Spinal cord (tissue), 10 donors: ENCODE data around the gene LGR6. TPM values are rescaled to one million over a fixed set of nuclear protein-coding genes. Genes with fewer than 3 reads are reported as not detected.

Source experiments
- DNase-seq, 6 donors: peaks; one replicate each; pipeline versions ENCODE4 v3.0.0 to v3.0.0-alpha.2; 2013 to 2015; ENCODE audit warnings: low spot score in 6 of 6, low read depth in 4 of 6
- H3K27ac ChIP-seq: one replicate; pipeline ENCODE4 v1.5.1; 2013; ENCODE audit warnings: low read depth, low read length, control low read depth
- H3K27me3 ChIP-seq: one replicate; pipeline ENCODE4 v1.6.1; 2013; ENCODE audit warnings: low read length; ENCODE audit not compliant: control insufficient read depth, insufficient read depth
- H3K36me3 ChIP-seq: one replicate; pipeline ENCODE4 v1.6.1; 2013; ENCODE audit warnings: low read length; ENCODE audit not compliant: control insufficient read depth, insufficient read depth
- H3K4me1 ChIP-seq: one replicate; pipeline ENCODE4 v1.6.1; 2013; ENCODE audit warnings: low read length; ENCODE audit not compliant: control insufficient read depth, insufficient read depth
- H3K4me3 ChIP-seq: one replicate; pipeline ENCODE4 v1.5.1; 2013; ENCODE audit warnings: low read depth, low read length, control low read depth
- H3K9me3 ChIP-seq: one replicate; pipeline ENCODE4 v1.6.1; 2013; ENCODE audit warnings: low read length; ENCODE audit not compliant: control insufficient read depth, insufficient read depth
- WGBS: methylation state at CpG from one replicate; pipeline ENCODE4 v1.1.5; 2013; ENCODE audit warnings: missing lambda C conversion rate; ENCODE audit not compliant: insufficient coverage; 5-methylcytosine and 5-hydroxymethylcytosine counted together
- polyA plus RNA-seq, 2 donors: library from polyadenylated mRNA; unstranded; fragments of 120-200 nt; gene quantifications; one replicate each; pipeline ENCODE4 v1.2.1, GENCODE V29; 2013; ENCODE audit not compliant: insufficient read length in 2 of 2
- total RNA-seq, 2 donors: library from RNA; depleted of rRNA in 1 of 2; stranded (reverse); fragments of 120-200 nt in 1 of 2; fragments of >200 nt in 1 of 2; gene quantifications; one replicate each; pipeline versions ENCODE4 v1.2.3 to v1.2.4, GENCODE V29; 2013 to 2014
- donor health status: healthy.

Gene LGR6
- total and polyA plus RNA-seq, 4 donors = 1.0 to 6.1 (median 3.7) TPM

DNA sequence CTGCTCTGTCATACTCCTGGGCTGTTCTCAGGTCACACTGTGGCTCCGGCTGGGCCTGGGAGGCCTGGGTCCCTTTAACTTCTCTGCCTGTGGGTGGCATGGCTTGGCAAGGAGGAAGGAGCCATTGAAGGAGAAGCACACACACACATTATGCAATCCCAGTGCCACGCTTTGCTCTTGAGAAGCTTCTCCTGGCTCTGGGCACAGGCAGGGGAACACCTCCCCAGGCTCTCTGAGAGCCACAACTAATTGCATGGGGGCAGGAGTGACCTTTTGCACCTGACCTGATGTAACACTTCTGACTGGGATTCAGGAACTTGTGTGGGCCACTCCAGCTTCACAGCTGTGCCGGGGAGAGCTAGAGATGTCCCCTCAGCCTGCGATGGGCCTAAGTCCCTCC lies 23.1 kb downstream of the LGR6 start:
- Histone ChIP-seq H3K27me3 (peaks cover 42% of the 10 kb centered on the region), H3K9me3 (no peaks in the 10 kb centered on the region), H3K36me3 (no peaks in the 10 kb centered on the region), H3K27ac (no peak overlapping the region), H3K4me1 (peaks cover 23% of the 10 kb centered on the region), H3K4me3 (no peak overlapping the region)
- DNase-seq = no peak
- 52% methylated on average over 4 of the region's 4 CpGs for WGBS

GRCh38 chr1:202217516-202217915 lies 23.9 kb downstream of the LGR6 start:
- Histone ChIP-seq H3K36me3 (no peaks in the 10 kb centered on the region), H3K27me3 (peaks cover 42% of the 10 kb centered on the region), H3K27ac (no peak overlapping the region), H3K4me3 (no peak overlapping the region), H3K4me1 (peaks cover 31% of the 10 kb centered on the region), H3K9me3 (no peaks in the 10 kb centered on the region)
- WGBS = 67% methylated on average over 3 of the region's 3 CpGs
- DNase-seq = no peak

DNA sequence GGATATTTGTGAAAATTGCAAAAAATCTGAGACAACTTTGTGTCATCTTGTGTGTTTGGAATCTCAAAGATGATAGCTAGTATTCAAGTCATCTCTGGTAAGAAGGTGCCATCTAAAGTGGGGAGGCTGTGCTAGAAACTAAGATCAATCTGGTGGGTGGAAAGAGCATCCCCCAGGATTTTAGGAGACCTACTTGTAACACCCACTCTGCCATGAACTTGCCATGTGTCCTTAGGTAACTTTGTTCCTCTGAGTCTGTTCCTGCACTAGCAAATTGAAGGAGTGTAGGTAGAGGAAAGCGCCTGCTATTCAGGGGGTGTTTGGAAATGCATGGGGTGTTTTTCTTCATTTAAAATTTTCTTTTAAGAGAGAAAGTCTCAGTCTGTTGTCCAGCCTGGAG lies 24.4 kb downstream of the LGR6 start:
- H3K4me1 ChIP-seq = peaks cover 31% of the 10 kb centered on the region
- no peak overlapping the region for H3K4me3 ChIP-seq
- WGBS = 89% methylated on average over 1 of the region's 1 CpG
- no peak overlapping the region for H3K27ac ChIP-seq
- peaks cover 38% of the 10 kb centered on the region for H3K27me3 ChIP-seq
- H3K36me3 ChIP-seq = no peaks in the 10 kb centered on the region
- DNase-seq = no peak
- no peaks in the 10 kb centered on the region for H3K9me3 ChIP-seq

- H3K9me3 ChIP-seq = no peaks in the 10 kb centered on the region
- 100% methylated on average over 1 of the region's 2 CpGs for WGBS
- peaks cover 21% of the 10 kb centered on the region for H3K4me1 ChIP-seq
- no peak overlapping the region for H3K27ac ChIP-seq
- no peak for DNase-seq
- no peaks in the 10 kb centered on the region for H3K36me3 ChIP-seq
- H3K27me3 ChIP-seq = peaks cover 12% of the 10 kb centered on the region
- H3K4me3 ChIP-seq = no peak overlapping the region
Measured at GRCh38 chr1:202220733-202221132, 27.1 kb downstream of the LGR6 start.

- Histone ChIP-seq H3K9me3 (no peaks in the 10 kb centered on the region), H3K27ac (no peak overlapping the region), H3K36me3 (no peaks in the 10 kb centered on the region), H3K4me3 (no peak overlapping the region), H3K27me3 (peaks cover 7% of the 10 kb centered on the region), H3K4me1 (peaks cover 13% of the 10 kb centered on the region)
- WGBS = 66% methylated on average over 13 of the region's 19 CpGs
- DNase-seq = no peak
Measured at GRCh38 chr1:202221911-202222909, 28.6 kb downstream of the LGR6 start.

DNA sequence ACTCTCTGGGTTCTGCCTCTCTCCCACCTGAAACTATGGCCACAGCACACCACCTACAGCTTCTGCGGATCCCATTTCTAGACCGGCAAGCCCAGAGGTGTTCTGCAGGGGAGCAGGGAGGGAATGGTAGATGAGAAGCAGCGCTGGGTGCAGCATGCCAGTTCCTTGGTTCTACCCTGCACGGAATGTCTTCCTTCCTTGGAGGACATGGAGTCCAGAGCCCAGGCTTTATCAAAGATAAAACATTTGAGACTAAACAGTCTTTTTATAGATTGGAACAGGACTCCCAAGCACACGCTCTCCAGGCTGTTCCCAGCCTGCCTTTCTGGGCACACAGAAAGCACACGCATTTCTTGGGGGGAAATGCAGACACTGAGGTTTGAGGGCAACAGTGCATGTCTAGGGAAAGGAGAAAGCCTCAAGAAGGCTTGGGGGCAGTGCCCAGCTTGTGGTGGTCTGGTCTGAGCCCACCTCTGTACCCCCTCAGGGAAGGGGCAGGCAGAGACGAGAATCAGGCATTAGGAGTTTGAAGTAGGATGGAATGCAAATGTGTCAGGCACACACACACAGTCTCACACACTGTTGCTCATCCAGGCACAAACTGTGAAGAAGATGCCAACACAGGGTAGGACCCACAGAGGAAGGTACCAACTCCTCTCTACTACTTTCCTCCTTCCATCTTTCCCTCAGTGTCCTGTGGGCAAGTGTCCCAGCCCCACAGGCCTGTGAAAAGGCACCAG lies 29.7 kb downstream of the LGR6 start:
- H3K4me1 ChIP-seq = peaks cover 13% of the 10 kb centered on the region
- WGBS = 86% methylated on average over 4 of the region's 7 CpGs
- no peaks in the 10 kb centered on the region for H3K9me3 ChIP-seq
- peak in 1 of 6 donors; percentile 45 for DNase-seq
- no peaks in the 10 kb centered on the region for H3K27me3 ChIP-seq
- H3K4me3 ChIP-seq = no peak overlapping the region
- no peaks in the 10 kb centered on the region for H3K36me3 ChIP-seq
- H3K27ac ChIP-seq = no peak overlapping the region

- WGBS = 95% methylated on average over 7 of the region's 8 CpGs
- Histone ChIP-seq H3K27me3 (no peaks in the 10 kb centered on the region), H3K36me3 (no peaks in the 10 kb centered on the region)
Measured at GRCh38 chr1:202224453-202224852, 30.9 kb downstream of the LGR6 start.

GRCh38 chr1:202225131-202225530 lies 31.5 kb downstream of the LGR6 start:
- no peak overlapping the region for H3K4me3 ChIP-seq
- H3K27ac ChIP-seq = no peak overlapping the region
- H3K36me3 ChIP-seq = no peaks in the 10 kb centered on the region
- no peak for DNase-seq
- no peaks in the 10 kb centered on the region for H3K9me3 ChIP-seq
- H3K27me3 ChIP-seq = no peaks in the 10 kb centered on the region
- WGBS = 77% methylated on average over 5 of the region's 5 CpGs
- peaks cover 9% of the 10 kb centered on the region for H3K4me1 ChIP-seq

More at GRCh38 chr1:202224453-202224852, 30.9 kb downstream of the LGR6 start:
- H3K9me3 ChIP-seq = no peaks in the 10 kb centered on the region
- DNase-seq = no peak
- H3K27ac ChIP-seq = no peak overlapping the region
- no peak overlapping the region for H3K4me3 ChIP-seq
- peaks cover 9% of the 10 kb centered on the region for H3K4me1 ChIP-seq

- peaks cover 3% of the 10 kb centered on the region for H3K4me1 ChIP-seq
- no peaks in the 10 kb centered on the region for H3K27me3 ChIP-seq
- no peak overlapping the region for H3K4me3 ChIP-seq
- 92% methylated on average over 2 of the region's 7 CpGs for WGBS
- no peaks in the 10 kb centered on the region for H3K36me3 ChIP-seq
- H3K9me3 ChIP-seq = no peaks in the 10 kb centered on the region
- no peak for DNase-seq
- H3K27ac ChIP-seq = no peak overlapping the region
Measured at GRCh38 chr1:202227053-202227672, 33.6 kb downstream of the LGR6 start.
